GM21528 (cell line): ENCODE measurements around the gene TCF7L2.

Experiments used
- ATAC-seq: cut with Tn5 transposase; IDR thresholded peaks from one replicate; pipeline ENCODE4 v1.9.1; 2021; ENCODE audit warnings: mild to moderate bottlenecking, moderate library complexity; ENCODE audit not compliant: unreplicated experiment, low FRiP score

Gene TCF7L2

GRCh38 chr10:112949875-112950507 is at the start of gene TCF7L2:
Gene TCF7L2, plus strand, starts transcription at chr10:112950247. Its CDS starts 510 bp downstream, at chr10:112950757.
- peak; percentile 59 for ATAC-seq

- no peak for ATAC-seq
Measured at GRCh38 chr10:112902730-112903129, 47.3 kb upstream of the TCF7L2 start.

GRCh38 chr10:112904000-112904399 is 46.0 kb upstream of the TCF7L2 start:
- ATAC-seq: no peak

GRCh38 chr10:112906945-112907344 is 43.1 kb upstream of the TCF7L2 start:
- no peak for ATAC-seq

- ATAC-seq: no peak
Measured at GRCh38 chr10:112907893-112908292, 42.2 kb upstream of the TCF7L2 start.

GRCh38 chr10:112911206-112911605 is 38.8 kb upstream of the TCF7L2 start:
- ATAC-seq: no peak

- ATAC-seq: no peak
Measured at GRCh38 chr10:112912410-112912928, 37.6 kb upstream of the TCF7L2 start.

- no peak for ATAC-seq
Measured at GRCh38 chr10:112913255-112913654, 36.8 kb upstream of the TCF7L2 start.

GRCh38 chr10:112913661-112914287 is 36.3 kb upstream of the TCF7L2 start:
- no peak for ATAC-seq

- no peak for ATAC-seq
Measured at GRCh38 chr10:112914288-112914952, 35.6 kb upstream of the TCF7L2 start.

- no peak for ATAC-seq
Measured at GRCh38 chr10:112915590-112916572, 34.2 kb upstream of the TCF7L2 start.

GRCh38 chr10:112917681-112918080 is 32.4 kb upstream of the TCF7L2 start:
- ATAC-seq: no peak

- no peak for ATAC-seq
Measured at GRCh38 chr10:112918771-112919170, 31.3 kb upstream of the TCF7L2 start.

- ATAC-seq: no peak
Measured at GRCh38 chr10:112919721-112920120, 30.3 kb upstream of the TCF7L2 start.

- no peak for ATAC-seq
Measured at GRCh38 chr10:112926906-112927688, 22.9 kb upstream of the TCF7L2 start.

- ATAC-seq: no peak
Measured at GRCh38 chr10:112927980-112928379, 22.1 kb upstream of the TCF7L2 start.

GRCh38 chr10:112932658-112933057 is 17.4 kb upstream of the TCF7L2 start:
- no peak for ATAC-seq

GRCh38 chr10:112934193-112934592 is 15.9 kb upstream of the TCF7L2 start:
- ATAC-seq: no peak

- no peak for ATAC-seq
Measured at GRCh38 chr10:112938808-112939482, 11.1 kb upstream of the TCF7L2 start.
